ENCODE results near the gene EID2.

The EID2 gene

DNA sequence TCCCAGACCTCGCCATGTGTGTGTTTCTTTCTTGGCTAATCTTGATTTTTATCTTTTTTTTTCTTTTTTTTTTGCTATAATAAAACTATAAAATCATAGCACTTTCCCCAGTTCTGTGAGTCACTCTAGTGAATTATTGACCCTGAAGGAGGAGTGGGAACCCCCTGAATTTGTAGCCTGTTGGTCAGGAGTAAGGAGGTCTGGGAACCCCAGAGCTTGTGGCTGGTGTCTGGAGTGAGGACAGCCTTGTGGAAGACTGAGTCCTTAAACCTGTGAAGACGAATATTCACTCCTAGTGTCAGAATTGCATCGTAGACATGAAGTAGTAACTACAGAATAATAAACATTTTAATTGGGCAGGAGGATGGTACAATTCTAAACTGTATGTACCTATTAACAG lies 14.8 kb downstream of the EID2 start:
- TF ChIP-seq, protein P1, sequence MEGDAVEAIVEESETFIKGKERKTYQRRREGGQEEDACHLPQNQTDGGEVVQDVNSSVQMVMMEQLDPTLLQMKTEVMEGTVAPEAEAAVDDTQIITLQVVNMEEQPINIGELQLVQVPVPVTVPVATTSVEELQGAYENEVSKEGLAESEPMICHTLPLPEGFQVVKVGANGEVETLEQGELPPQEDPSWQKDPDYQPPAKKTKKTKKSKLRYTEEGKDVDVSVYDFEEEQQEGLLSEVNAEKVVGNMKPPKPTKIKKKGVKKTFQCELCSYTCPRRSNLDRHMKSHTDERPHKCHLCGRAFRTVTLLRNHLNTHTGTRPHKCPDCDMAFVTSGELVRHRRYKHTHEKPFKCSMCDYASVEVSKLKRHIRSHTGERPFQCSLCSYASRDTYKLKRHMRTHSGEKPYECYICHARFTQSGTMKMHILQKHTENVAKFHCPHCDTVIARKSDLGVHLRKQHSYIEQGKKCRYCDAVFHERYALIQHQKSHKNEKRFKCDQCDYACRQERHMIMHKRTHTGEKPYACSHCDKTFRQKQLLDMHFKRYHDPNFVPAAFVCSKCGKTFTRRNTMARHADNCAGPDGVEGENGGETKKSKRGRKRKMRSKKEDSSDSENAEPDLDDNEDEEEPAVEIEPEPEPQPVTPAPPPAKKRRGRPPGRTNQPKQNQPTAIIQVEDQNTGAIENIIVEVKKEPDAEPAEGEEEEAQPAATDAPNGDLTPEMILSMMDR (IDR thresholded peaks at IDR 0.05; ENCODE audit: low read depth, low read length) = no peak
- DNase-seq (ENCODE audit: low read depth in 2 of 2) = no peak
- H3K4me3 ChIP-seq (replicated peaks in 1 of 2; ENCODE audit: low read depth in 2 of 2, low read length in 2 of 2) = no peak overlapping the region

DNA sequence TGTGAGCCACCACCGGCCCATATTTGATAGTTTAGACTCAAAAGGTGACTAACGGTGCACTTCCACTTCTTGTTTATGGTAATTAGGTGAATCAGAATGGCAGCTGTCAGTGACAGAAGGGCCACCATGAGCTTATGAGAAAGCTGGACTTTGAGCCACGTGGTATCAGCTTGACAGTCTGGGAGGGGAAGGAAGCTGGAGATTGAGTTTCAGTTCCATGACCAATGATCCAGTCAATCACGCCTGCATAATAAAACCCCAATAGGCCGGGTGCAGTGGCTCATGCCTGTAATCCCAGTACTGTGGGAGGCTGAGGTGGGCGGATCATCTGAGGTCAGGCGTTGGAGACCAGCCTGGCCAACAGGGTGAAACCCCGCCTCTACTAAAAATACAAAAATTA lies 15.5 kb downstream of the EID2 start:
- no peak overlapping the region for H3K4me3 ChIP-seq (replicated peaks in 1 of 2; ENCODE audit: low read depth in 2 of 2, low read length in 2 of 2)
- DNase-seq (ENCODE audit: low read depth in 2 of 2) = no peak
- TF ChIP-seq, protein P1 (IDR thresholded peaks at IDR 0.05; ENCODE audit: low read depth, low read length) = no peak

DNA sequence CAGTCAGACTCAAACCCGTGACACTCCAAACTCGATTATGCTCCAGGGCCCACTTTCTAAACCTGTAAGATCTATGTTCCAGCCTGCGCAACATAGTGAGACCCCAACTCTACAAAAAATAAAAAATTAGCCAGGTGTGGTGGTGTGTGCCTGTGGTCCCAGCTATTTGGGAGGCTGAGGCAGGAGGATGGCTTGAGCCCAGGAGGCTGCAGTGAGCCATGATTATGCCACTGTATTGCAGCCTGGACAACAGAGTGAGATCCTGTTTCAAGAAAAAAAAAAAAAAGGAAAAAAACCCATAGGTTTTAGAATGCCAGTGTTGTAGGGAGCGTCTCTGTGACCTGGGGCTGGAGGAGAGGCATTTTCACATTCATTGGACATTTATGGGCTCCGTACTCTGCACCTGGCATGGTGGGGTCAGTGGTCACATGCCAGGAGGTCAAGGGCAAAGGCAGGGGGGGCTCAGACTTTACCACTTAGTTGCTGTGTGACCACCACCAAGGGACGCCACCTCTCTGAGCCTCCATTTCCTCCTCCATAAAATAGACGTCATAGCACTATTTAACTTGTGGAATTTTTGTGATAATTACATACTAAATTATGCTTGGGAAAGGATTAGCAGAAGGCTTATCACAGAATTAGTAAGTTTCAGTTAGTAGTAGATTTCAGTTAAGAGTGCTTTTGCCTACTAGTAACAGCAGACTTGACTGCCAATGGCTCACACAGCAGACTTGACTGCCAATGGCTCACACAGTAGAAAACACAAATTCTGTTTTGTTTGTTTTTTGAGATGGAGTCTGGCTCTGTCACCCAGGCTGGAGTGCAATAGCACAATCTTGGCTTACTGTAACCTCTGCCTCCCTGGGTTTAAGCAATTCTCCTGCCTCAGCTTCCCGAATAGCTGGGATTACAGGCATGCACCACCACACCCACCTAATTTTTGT lies 19.1 kb downstream of the EID2 start:
- H3K4me3 ChIP-seq (replicated peaks in 1 of 2; ENCODE audit: low read depth in 2 of 2, low read length in 2 of 2) = no peak overlapping the region
- no peak for DNase-seq (ENCODE audit: low read depth in 2 of 2)
- TF ChIP-seq, protein P1 (IDR thresholded peaks at IDR 0.05; ENCODE audit: low read depth, low read length) = no peak

DNA sequence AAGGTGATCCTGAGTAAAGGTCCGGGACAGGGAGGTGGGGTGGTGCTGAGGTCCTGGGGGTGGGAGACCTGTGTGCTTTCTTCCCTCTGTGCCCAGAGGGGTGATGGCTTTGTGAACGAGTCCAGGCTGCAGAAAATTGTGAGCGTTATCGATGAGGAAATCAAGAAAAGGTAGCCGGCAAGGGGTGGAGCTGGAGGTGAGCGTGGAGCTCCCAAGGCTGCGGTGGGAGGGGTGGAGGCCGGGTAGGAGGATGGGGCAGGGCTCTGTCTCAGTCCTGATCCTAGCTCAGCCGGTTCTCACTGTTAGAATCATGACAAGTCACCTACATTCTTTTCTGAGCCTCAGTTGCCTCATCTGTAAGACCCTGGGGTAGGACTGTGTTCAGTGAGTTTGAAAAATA lies 21.0 kb downstream of the EID2 start:
- no peak overlapping the region for H3K4me3 ChIP-seq (replicated peaks in 1 of 2; ENCODE audit: low read depth in 2 of 2, low read length in 2 of 2)
- TF ChIP-seq, protein P1 (IDR thresholded peaks at IDR 0.05; ENCODE audit: low read depth, low read length) = no peak
- no peak for DNase-seq (ENCODE audit: low read depth in 2 of 2)

DNA sequence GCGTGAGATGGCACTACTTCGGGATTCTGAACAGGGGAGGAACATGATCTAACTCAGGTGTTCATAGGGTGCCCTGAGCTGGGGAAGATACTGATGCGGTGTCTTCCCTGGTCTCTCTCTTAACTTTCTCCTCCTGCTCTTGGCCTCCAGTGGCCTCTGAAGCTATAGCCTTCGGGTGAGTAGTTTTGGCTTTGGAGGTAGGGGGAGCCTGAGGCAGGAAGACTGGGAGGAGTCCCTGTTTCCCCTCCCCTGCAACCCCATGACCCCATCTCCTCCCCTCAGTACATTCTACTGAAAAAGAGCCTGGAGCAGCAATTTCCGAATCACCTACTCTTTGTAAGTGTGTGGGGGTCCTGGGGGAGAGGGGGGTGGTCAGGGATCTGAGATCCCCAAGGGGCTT lies 21.5 kb downstream of the EID2 start:
- DNase-seq (ENCODE audit: low read depth in 2 of 2) = no peak
- TF ChIP-seq, protein P1 (IDR thresholded peaks at IDR 0.05; ENCODE audit: low read depth, low read length) = no peak
- H3K4me3 ChIP-seq (replicated peaks in 1 of 2; ENCODE audit: low read depth in 2 of 2, low read length in 2 of 2) = no peak overlapping the region

DNA sequence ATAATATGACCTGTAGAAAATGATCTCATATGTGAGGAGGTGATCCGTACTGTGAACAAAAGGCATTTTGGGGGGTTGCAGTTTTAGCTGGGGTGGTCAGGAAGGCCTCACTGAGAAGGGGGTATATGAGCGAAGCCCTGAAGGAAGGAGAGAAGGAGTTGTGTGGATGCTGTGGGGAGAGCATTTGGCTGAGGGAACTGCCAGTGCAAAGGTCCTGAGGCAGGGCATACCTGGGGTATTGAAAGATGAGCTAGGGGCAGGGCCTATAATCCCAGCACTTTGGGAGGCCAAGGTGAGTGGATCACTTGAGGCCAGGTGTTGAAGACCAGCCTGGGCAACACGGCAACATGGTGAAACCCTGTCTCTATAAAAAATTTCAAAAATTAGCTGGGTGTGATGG lies 22.5 kb downstream of the EID2 start:
- TF ChIP-seq, protein P1 (IDR thresholded peaks at IDR 0.05; ENCODE audit: low read depth, low read length) = no peak
- DNase-seq (ENCODE audit: low read depth in 2 of 2) = no peak
- H3K4me3 ChIP-seq (replicated peaks in 1 of 2; ENCODE audit: low read depth in 2 of 2, low read length in 2 of 2) = no peak overlapping the region
